K562 (cell line): ENCODE results near the gene HYAL3. TPM values are rescaled to one million over a fixed set of nuclear protein-coding genes. Genes with fewer than 3 reads are reported as not detected.

Experiments
- ATAC-seq: fragments of 200-7000 bp; cut with Tn5 transposase; 3 replicates; pipeline ENCODE4 v1.9.1; 2020; ENCODE audit warnings: moderate library complexity
- BruUV-seq: library from RNA; stranded (reverse); fragments of 400-500 nt; replicated peaks from 2 replicates; lab custom pipeline; 2021; lab: Mats Ljungman, UMichigan
- CTCF ChIA-PET: fragments of 300-600 bp; formaldehyde crosslinking; extraction: SDS; loops from one replicate; lab custom pipeline; 2021; ENCODE audit warnings: low intra/inter-chr PET ratio; lab: Yijun Ruan, JAX
- POLR2A ChIA-PET: fragments of 300-600, 350-650 bp; sonication (Branson Sonifier 250); formaldehyde crosslinking; extraction: SDS; loops from one replicate; lab custom pipeline; 2021; ENCODE audit warnings: antibody characterized with exemption, inconsistent platforms; lab: Yijun Ruan, JAX
- DNase-seq, 4 experiments: peaks; one replicate each; pipeline versions ENCODE4 v3.0.0 to v3.0.0-alpha.2; 2011 to 2018; ENCODE audit warnings: low spot score in 3 of 4, mixed read lengths in 3 of 4; ENCODE audit errors: extremely low read depth in 1 of 4
- FAIRE-seq: peaks from 2 replicates; lab custom pipeline; 2011; peaks lifted over from hg19 to GRCh38; lab: Jason Lieb, UNC
- H2AFZ ChIP-seq: 2 replicates; pipeline ENCODE4 v1.6.0; 2011; ENCODE audit warnings: low read depth, low read length, control low read depth, inconsistent platforms
- H3K27ac ChIP-seq: fragments of 200-600 bp; 3 replicates; pipeline ENCODE4 v1.8.0; 2011; ENCODE audit warnings: low read depth, mild to moderate bottlenecking, control low read depth, inconsistent platforms, low read length, moderate library complexity, mixed read lengths; ENCODE audit errors: extremely low read depth
- H3K27me3 ChIP-seq, 2 experiments: fragments of 300-600 bp in 1 of 2; 2 replicates in 1 of 2; 3 replicates in 1 of 2; pipeline versions ENCODE4 v1.6.0 to v1.8.0; 2011; ENCODE audit warnings: inconsistent platforms in 2 of 2, low read length in 2 of 2, mild to moderate bottlenecking in 1 of 2, mixed read lengths in 1 of 2, moderate library complexity in 1 of 2; ENCODE audit not compliant: control insufficient read depth in 2 of 2, insufficient read depth in 2 of 2
- H3K36me3 ChIP-seq: fragments of 300-600 bp; 3 replicates; pipeline ENCODE4 v1.8.0; 2011; ENCODE audit warnings: mild to moderate bottlenecking, low read length, inconsistent platforms; ENCODE audit not compliant: control insufficient read depth, insufficient read depth
- H3K4me1 ChIP-seq, 2 experiments: fragments of 200-600 bp in 1 of 2; replicated peaks in 1 of 2; 2 replicates in 1 of 2; 3 replicates in 1 of 2; pipeline versions ENCODE4 v1.5.1 to v1.8.0; 2011; ENCODE audit warnings: inconsistent platforms in 2 of 2, low read length in 2 of 2, mild to moderate bottlenecking in 1 of 2, mixed read lengths in 1 of 2, moderate library complexity in 1 of 2; ENCODE audit not compliant: control insufficient read depth in 2 of 2, insufficient read depth in 2 of 2
- H3K4me2 ChIP-seq: 2 replicates; pipeline ENCODE4 v1.6.1; 2011; ENCODE audit warnings: low read length, control low read depth, inconsistent platforms, mixed read lengths; ENCODE audit not compliant: insufficient read depth
- H3K4me3 ChIP-seq: fragments of 200-600 bp; sonication (generic), shearing (Covaris generic); 2 replicates; pipeline ENCODE4 v1.5.1; 2016; ENCODE audit warnings: control low read depth, inconsistent platforms
- H3K79me2 ChIP-seq: fragments of 200-600 bp; 3 replicates; pipeline ENCODE4 v1.8.0; 2011; ENCODE audit warnings: low read length, inconsistent platforms; ENCODE audit not compliant: control insufficient read depth, insufficient read depth
- H3K9ac ChIP-seq, 2 experiments: 2 replicates each; pipeline versions ENCODE4 v1.6.0 to v1.6.1; 2011; ENCODE audit warnings: low read depth in 2 of 2, low read length in 2 of 2, control low read depth in 1 of 2, inconsistent platforms in 1 of 2, mild to moderate bottlenecking in 1 of 2, mixed read lengths in 1 of 2; ENCODE audit not compliant: insufficient read depth in 1 of 2
- H3K9me1 ChIP-seq: one replicate; pipeline ENCODE4 v1.6.0; 2011; ENCODE audit warnings: inconsistent platforms, mild to moderate bottlenecking, low read length, moderate library complexity; ENCODE audit not compliant: control insufficient read depth, insufficient read depth
- H3K9me3 ChIP-seq: replicated peaks from 2 replicates; pipeline ENCODE4 v1.5.1; 2011; ENCODE audit warnings: low read depth, low read length, inconsistent platforms; ENCODE audit not compliant: control insufficient read depth, insufficient read depth
- H4K20me1 ChIP-seq: replicated peaks from 2 replicates; pipeline ENCODE4 v1.6.1; 2011; ENCODE audit warnings: low read length, inconsistent platforms, mixed read lengths; ENCODE audit not compliant: control insufficient read depth, insufficient read depth
- ATF1 ChIP-seq, 2 experiments: fragments of 450-650 bp in 1 of 2; IDR thresholded peaks; 2 replicates each; pipeline ENCODE4 v1.6.1; 2016; ENCODE audit warnings: missing compliant biosample characterization in 1 of 2, missing genetic modification characterization in 1 of 2
- BCL6 ChIP-seq: fragments of 250-450 bp; sonication (Bioruptor Pico); IDR thresholded peaks from 2 replicates; pipeline ENCODE4 v1.4.0; 2020
- CBX2 ChIP-seq: fragments of 200-600 bp; sonication (generic); IDR thresholded peaks from one replicate; pipeline ENCODE4 v1.6.1; 2012; ENCODE audit warnings: mild to moderate bottlenecking, low read length, inconsistent platforms; ENCODE audit not compliant: insufficient read depth, poor library complexity, severe bottlenecking
- DACH1 ChIP-seq: fragments of 450-650 bp; IDR thresholded peaks from 2 replicates; pipeline ENCODE4 v1.6.1; 2018; ENCODE audit not compliant: partially characterized antibody
- E4F1 ChIP-seq: fragments of 250-450 bp; sonication (Bioruptor Pico); IDR thresholded peaks from 2 replicates; pipeline ENCODE4 v1.5.0; 2021; ENCODE audit warnings: mild to moderate bottlenecking, borderline replicate concordance
- HIVEP1 ChIP-seq: fragments of 250-450 bp; sonication (Bioruptor Pico); IDR thresholded peaks from 2 replicates; pipeline ENCODE4 v1.4.0; 2020; ENCODE audit warnings: mild to moderate bottlenecking
- HNRNPK ChIP-seq: fragments of 200-400 bp; formaldehyde crosslinking; IDR thresholded peaks from one replicate; pipeline ENCODE4 v1.6.1; 2018; ENCODE audit warnings: mild to moderate bottlenecking, low read depth, low read length; ENCODE audit not compliant: poor library complexity, severe bottlenecking
- NONO ChIP-seq, 2 experiments: fragments of 200-400 bp in 1 of 2; fragments of 450-650 bp in 1 of 2; formaldehyde crosslinking in 1 of 2; IDR thresholded peaks; 2 replicates each; pipeline ENCODE4 v1.6.1; 2017; ENCODE audit warnings: low read depth in 2 of 2, mild to moderate bottlenecking in 2 of 2, moderate library complexity in 2 of 2, low read length in 1 of 2
- SIRT6 ChIP-seq: IDR thresholded peaks from one replicate; pipeline ENCODE4 v1.6.1; 2012; ENCODE audit warnings: low read depth, mild to moderate bottlenecking, control low read depth, inconsistent platforms, low read length, moderate library complexity
- TCF7 ChIP-seq: sonication (generic); IDR thresholded peaks from 2 replicates; pipeline ENCODE4 v1.6.1; 2016; ENCODE audit warnings: antibody characterized with exemption, borderline replicate concordance
- TRIM24 ChIP-seq, 2 experiments: fragments of 450-650 bp; IDR thresholded peaks; 2 replicates each; pipeline ENCODE4 v1.6.1; 2016
- ZNF444 ChIP-seq: fragments of 250-450 bp; sonication (Bioruptor Pico); IDR thresholded peaks from 2 replicates; pipeline ENCODE4 v1.4.0; 2020; ENCODE audit warnings: mild to moderate bottlenecking, moderate library complexity
- WGBS: fragments of 100-300 bp; shearing (Covaris generic); methylation state at CpG from one replicate; pipeline ENCODE4 v1.1.6; 2016; ENCODE audit warnings: low coverage, mixed read lengths; ENCODE audit not compliant: insufficient coverage; ENCODE audit errors: missing lambda C conversion rate; 5-methylcytosine and 5-hydroxymethylcytosine counted together
- in situ Hi-C: fragments of 300-500 bp; cut with MboI; formaldehyde crosslinking; loops from 4 replicates; pipeline ENCODE4 v1.15.0; 2018; ENCODE audit warnings: inconsistent platforms, mixed read lengths
- intact Hi-C: fragments of 100-400 bp; cut with micrococcal nuclease; formaldehyde crosslinking; loops from 2 replicates; pipeline ENCODE4 v1.14.2; 2022
- polyA plus RNA-seq, 8 experiments: library from polyadenylated mRNA; depleted of rRNA in 4 of 8; stranded (reverse) in 5 of 8; unstranded in 3 of 8; fragments of >200 nt; fragmentation: Nextera tagmentation in 2 of 8; fragmentation: Illumina TruSeq in 1 of 8; extraction: Ambion mirVana in 2 of 8; extraction: Trizol in 1 of 8; gene quantifications; 2 replicates each; pipeline versions ENCODE4 v1.2.1 to v1.2.3, GENCODE V29; 2011 to 2014; ENCODE audit warnings: inconsistent platforms in 1 of 8, missing spikeins in 1 of 8
- total RNA-seq, 7 experiments: library from RNA; depleted of rRNA in 6 of 7; stranded (reverse); fragments of >200 nt in 6 of 7; fragmentation: Illumina TruSeq in 2 of 7; extraction: Trizol in 2 of 7; gene quantifications; 2 replicates each; pipeline versions ENCODE4 v1.2.1 to v1.2.3, GENCODE V29; 2011 to 2021; ENCODE audit warnings: low replicate concordance in 1 of 7
- TF ChIP-seq, protein P1 (sequence below), 3 experiments: fragments of 200-800 bp in 1 of 3; fragments of 250-450 bp in 1 of 3; fragments of 450-650 bp in 1 of 3; sonication (Bioruptor Pico) in 1 of 3; sonication (Bioruptor generic) in 1 of 3; formaldehyde crosslinking in 1 of 3; IDR thresholded peaks; 2 replicates each; pipeline versions ENCODE4 v1.6.1 to v1.8.0; 2016 to 2022; ENCODE audit warnings: mild to moderate bottlenecking in 2 of 3, missing genetic modification characterization in 2 of 3, missing compliant biosample characterization in 1 of 3, moderate library complexity in 1 of 3
- TF ChIP-seq, protein P2 (sequence below): fragments of 250-450 bp; sonication (Bioruptor Pico); IDR thresholded peaks from 2 replicates; pipeline ENCODE4 v1.8.0; 2022; ENCODE audit warnings: inconsistent platforms, mild to moderate bottlenecking, moderate library complexity, borderline replicate concordance

HYAL3 gene
- total and polyA plus RNA-seq, 9 of the 15 experiments (the other 6 are each of a cell fraction or from before 2014, with no cell fraction given): 0.38 to 9.1 (median 6.8) TPM

GRCh38 chr3:50275996-50276761 is 23.0 kb downstream of the HYAL3 start:
- Histone ChIP-seq H3K27me3 (no peaks in the 10 kb centered on the region), H3K4me1 (peaks cover 4 to 38% of the 10 kb centered on the region in 2 experiments; a peak in 3 of 5 replicates), H3K4me3 (no peak overlapping the region), H3K4me2 (no peak overlapping the region), H3K79me2 (no peaks in the 10 kb centered on the region), H3K9me1 (no peaks in the 10 kb centered on the region), H2AFZ (no peak overlapping the region), H3K9ac (no peak overlapping the region), H3K36me3 (no peaks in the 10 kb centered on the region), H3K27ac (no peak overlapping the region), H3K9me3 (no peaks in the 10 kb centered on the region), H4K20me1 (no peaks in the 10 kb centered on the region)
- FAIRE-seq (no peak), DNase-seq (no peak), ATAC-seq (no peak)
- WGBS: 85% methylated on average over 26 of the region's 79 CpGs
- POLR2A ChIA-PET: no interaction called here
- CTCF ChIA-PET: no interaction called here
- intact Hi-C loops (no loop called here), in situ Hi-C loops (no loop called here)
- BruUV-seq: no TSS peak
- TF ChIP-seq DACH1: no peak
- TF ChIP-seq ZNF444 (CRISPR knock-in tag): no peak
- TF ChIP-seq E4F1 (CRISPR knock-in tag): no peak
- no peak for TF ChIP-seq ATF1 (CRISPR knock-in tag; IDR thresholded peaks at IDR 0.05)
- no peak for TF ChIP-seq ATF1 (tag; IDR thresholded peaks at IDR 0.05)
- no peak for TF ChIP-seq HIVEP1 (CRISPR knock-in tag)
- TF ChIP-seq NONO (IDR thresholded peaks at IDR 0.05; ENCODE audit: low read depth in 2 of 2, low read length in 1 of 2): no peak
- TF ChIP-seq HNRNPK: no peak
- TF ChIP-seq TRIM24 (IDR thresholded peaks at IDR 0.05): no peak
- TF ChIP-seq TCF7: no peak
- no peak for TF ChIP-seq SIRT6
- no peak for TF ChIP-seq CBX2
- TF ChIP-seq, protein P1, sequence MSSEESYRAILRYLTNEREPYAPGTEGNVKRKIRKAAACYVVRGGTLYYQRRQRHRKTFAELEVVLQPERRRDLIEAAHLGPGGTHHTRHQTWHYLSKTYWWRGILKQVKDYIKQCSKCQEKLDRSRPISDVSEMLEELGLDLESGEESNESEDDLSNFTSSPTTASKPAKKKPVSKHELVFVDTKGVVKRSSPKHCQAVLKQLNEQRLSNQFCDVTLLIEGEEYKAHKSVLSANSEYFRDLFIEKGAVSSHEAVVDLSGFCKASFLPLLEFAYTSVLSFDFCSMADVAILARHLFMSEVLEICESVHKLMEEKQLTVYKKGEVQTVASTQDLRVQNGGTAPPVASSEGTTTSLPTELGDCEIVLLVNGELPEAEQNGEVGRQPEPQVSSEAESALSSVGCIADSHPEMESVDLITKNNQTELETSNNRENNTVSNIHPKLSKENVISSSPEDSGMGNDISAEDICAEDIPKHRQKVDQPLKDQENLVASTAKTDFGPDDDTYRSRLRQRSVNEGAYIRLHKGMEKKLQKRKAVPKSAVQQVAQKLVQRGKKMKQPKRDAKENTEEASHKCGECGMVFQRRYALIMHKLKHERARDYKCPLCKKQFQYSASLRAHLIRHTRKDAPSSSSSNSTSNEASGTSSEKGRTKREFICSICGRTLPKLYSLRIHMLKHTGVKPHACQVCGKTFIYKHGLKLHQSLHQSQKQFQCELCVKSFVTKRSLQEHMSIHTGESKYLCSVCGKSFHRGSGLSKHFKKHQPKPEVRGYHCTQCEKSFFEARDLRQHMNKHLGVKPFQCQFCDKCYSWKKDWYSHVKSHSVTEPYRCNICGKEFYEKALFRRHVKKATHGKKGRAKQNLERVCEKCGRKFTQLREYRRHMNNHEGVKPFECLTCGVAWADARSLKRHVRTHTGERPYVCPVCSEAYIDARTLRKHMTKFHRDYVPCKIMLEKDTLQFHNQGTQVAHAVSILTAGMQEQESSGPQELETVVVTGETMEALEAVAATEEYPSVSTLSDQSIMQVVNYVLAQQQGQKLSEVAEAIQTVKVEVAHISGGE (CRISPR knock-in tag; IDR thresholded peaks at IDR 0.05): no peak
- TF ChIP-seq, protein P2, sequence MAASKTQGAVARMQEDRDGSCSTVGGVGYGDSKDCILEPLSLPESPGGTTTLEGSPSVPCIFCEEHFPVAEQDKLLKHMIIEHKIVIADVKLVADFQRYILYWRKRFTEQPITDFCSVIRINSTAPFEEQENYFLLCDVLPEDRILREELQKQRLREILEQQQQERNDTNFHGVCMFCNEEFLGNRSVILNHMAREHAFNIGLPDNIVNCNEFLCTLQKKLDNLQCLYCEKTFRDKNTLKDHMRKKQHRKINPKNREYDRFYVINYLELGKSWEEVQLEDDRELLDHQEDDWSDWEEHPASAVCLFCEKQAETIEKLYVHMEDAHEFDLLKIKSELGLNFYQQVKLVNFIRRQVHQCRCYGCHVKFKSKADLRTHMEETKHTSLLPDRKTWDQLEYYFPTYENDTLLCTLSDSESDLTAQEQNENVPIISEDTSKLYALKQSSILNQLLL (CRISPR knock-in tag): no peak
- TF ChIP-seq BCL6 (CRISPR knock-in tag): no peak
